Smooth muscle cell (in vitro differentiated cells): Measurements from ENCODE around the gene OTOP3. TPM values are rescaled to one million over a fixed set of nuclear protein-coding genes. Genes with fewer than 3 reads are reported as not detected.

Source experiments
- DNase-seq: peaks from one replicate; lab custom pipeline; 2025; ENCODE audit not compliant: unreplicated experiment; lab: John Stamatoyannopoulos, UW
- H2AFZ ChIP-seq: fragments of 200-600 bp; sonication (generic); 2 replicates; pipeline ENCODE4 v1.6.0; 2016; ENCODE audit warnings: antibody characterized with exemption, low read depth, mild to moderate bottlenecking
- H3F3A ChIP-seq: fragments of 200-600 bp; sonication (generic); 2 replicates; pipeline ENCODE4 v1.6.0; 2017; ENCODE audit warnings: antibody characterized with exemption, low read depth
- H3K27ac ChIP-seq: fragments of 200-600 bp; sonication (generic); 2 replicates; pipeline ENCODE4 v1.5.1; 2016; ENCODE audit warnings: low read depth, mild to moderate bottlenecking
- H3K27me3 ChIP-seq: fragments of 200-600 bp; sonication (generic); 2 replicates; pipeline ENCODE4 v1.6.1; 2016; ENCODE audit warnings: low read depth, mild to moderate bottlenecking
- H3K36me3 ChIP-seq: fragments of 200-600 bp; sonication (generic); 2 replicates; pipeline ENCODE4 v1.5.1; 2016; ENCODE audit warnings: low read depth
- H3K4me1 ChIP-seq: fragments of 200-600 bp; sonication (generic); 2 replicates; pipeline ENCODE4 v1.5.1; 2016; ENCODE audit warnings: low read depth
- H3K4me2 ChIP-seq: fragments of 200-600 bp; sonication (generic); 2 replicates; pipeline ENCODE4 v1.6.0; 2016; ENCODE audit warnings: mild to moderate bottlenecking
- H3K4me3 ChIP-seq: fragments of 200-600 bp; sonication (generic); 2 replicates; pipeline ENCODE4 v1.5.1; 2016; ENCODE audit warnings: mild to moderate bottlenecking
- H3K79me2 ChIP-seq: fragments of 200-600 bp; sonication (generic); 2 replicates; pipeline ENCODE4 v1.6.0; 2016; ENCODE audit warnings: low read depth, mild to moderate bottlenecking
- H3K9ac ChIP-seq: fragments of 200-600 bp; sonication (generic); 2 replicates; pipeline ENCODE4 v1.6.0; 2016; ENCODE audit warnings: low read depth
- H3K9me3 ChIP-seq: fragments of 200-600 bp; sonication (generic); replicated peaks from 2 replicates; pipeline ENCODE4 v1.5.1; 2016; ENCODE audit warnings: low read depth
- H4K20me1 ChIP-seq: fragments of 200-600 bp; sonication (generic); 2 replicates; pipeline ENCODE4 v1.6.0; 2016; ENCODE audit warnings: low read depth
- CTCF ChIP-seq: fragments of 200-600 bp; sonication (generic); IDR thresholded peaks from 2 replicates; pipeline ENCODE4 v1.5.1; 2017; ENCODE audit warnings: borderline replicate concordance, mild to moderate bottlenecking, antibody characterized with exemption; ENCODE audit not compliant: insufficient read depth, poor library complexity, severe bottlenecking
- WGBS: methylation state at CpG from one replicate; pipeline ENCODE4 v1.1.7; 2016; ENCODE audit warnings: low lambda C conversion rate; 5-methylcytosine and 5-hydroxymethylcytosine counted together
- polyA plus RNA-seq: library from polyadenylated mRNA; unstranded; fragments of >200 nt; fragmentation: Nextera tagmentation; extraction: Ambion mirVana; gene quantifications from 2 replicates; pipeline ENCODE4 v1.2.1, GENCODE V29; 2016
- total RNA-seq: library from RNA; depleted of rRNA; stranded (reverse); fragments of >200 nt; gene quantifications from 2 replicates; pipeline ENCODE4 v1.2.3, GENCODE V29; 2014

The OTOP3 gene
- total and polyA plus RNA-seq, 2 experiments from 2014 or later, result not detected

- H3K9me3 ChIP-seq, result no peaks in the 10 kb centered on the region
- H4K20me1 ChIP-seq, result no peaks in the 10 kb centered on the region
- H3K4me3 ChIP-seq, result no peak overlapping the region
- 95% methylated on average over 10 of the region's 10 CpGs for WGBS
- H3F3A ChIP-seq, result no peaks in the 10 kb centered on the region
- H3K9ac ChIP-seq, result no peak overlapping the region
- H3K36me3 ChIP-seq, result no peaks in the 10 kb centered on the region
- no peak overlapping the region for H3K27ac ChIP-seq
- H3K4me2 ChIP-seq, result no peak overlapping the region
- peaks cover under 1% of the 10 kb centered on the region for H3K27me3 ChIP-seq
- TF ChIP-seq CTCF, result no peak
- H3K79me2 ChIP-seq, result no peaks in the 10 kb centered on the region
- DNase-seq, result no peak
- H2AFZ ChIP-seq, result no peak overlapping the region
- H3K4me1 ChIP-seq, result no peaks in the 10 kb centered on the region
Observed at GRCh38 chr17:74917430-74917829, 18.3 kb upstream of the OTOP3 start.

- WGBS, result 93% methylated on average over 5 of the region's 5 CpGs
- H3K79me2 ChIP-seq, result no peaks in the 10 kb centered on the region
- DNase-seq, result no peak
- no peaks in the 10 kb centered on the region for H4K20me1 ChIP-seq
- peaks cover 15% of the 10 kb centered on the region for H3K27me3 ChIP-seq
- no peaks in the 10 kb centered on the region for H3K9me3 ChIP-seq
- H3K4me3 ChIP-seq, result no peak overlapping the region
- H3F3A ChIP-seq, result no peaks in the 10 kb centered on the region
- peaks cover 7% of the 10 kb centered on the region for H3K4me1 ChIP-seq
- no peak overlapping the region for H3K27ac ChIP-seq
- TF ChIP-seq CTCF, result no peak
- H2AFZ ChIP-seq, result no peak overlapping the region
- H3K4me2 ChIP-seq, result no peak overlapping the region
- no peak overlapping the region for H3K9ac ChIP-seq
- no peaks in the 10 kb centered on the region for H3K36me3 ChIP-seq
Observed at GRCh38 chr17:74918906-74919305, 16.8 kb upstream of the OTOP3 start.

- DNase-seq, result no peak
Observed at GRCh38 chr17:74919440-74920305, 16.0 kb upstream of the OTOP3 start.

More at GRCh38 chr17:74919440-74920305, 16.0 kb upstream of the OTOP3 start:
- no peak overlapping the region for H2AFZ ChIP-seq
- peaks cover 23% of the 10 kb centered on the region for H3K27me3 ChIP-seq
- no peaks in the 10 kb centered on the region for H3F3A ChIP-seq
- no peaks in the 10 kb centered on the region for H3K9me3 ChIP-seq
- WGBS, result 85% methylated on average over 67 of the region's 67 CpGs
- TF ChIP-seq CTCF, result no peak
- H3K4me1 ChIP-seq, result peaks cover 9% of the 10 kb centered on the region
- H3K36me3 ChIP-seq, result no peaks in the 10 kb centered on the region
- H3K9ac ChIP-seq, result no peak overlapping the region
- H3K27ac ChIP-seq, result no peak overlapping the region
- H3K79me2 ChIP-seq, result no peaks in the 10 kb centered on the region
- no peak overlapping the region for H3K4me3 ChIP-seq
- no peak overlapping the region for H3K4me2 ChIP-seq
- H4K20me1 ChIP-seq, result no peaks in the 10 kb centered on the region
